ENCODE data around the gene COX6A2.

DNA sequence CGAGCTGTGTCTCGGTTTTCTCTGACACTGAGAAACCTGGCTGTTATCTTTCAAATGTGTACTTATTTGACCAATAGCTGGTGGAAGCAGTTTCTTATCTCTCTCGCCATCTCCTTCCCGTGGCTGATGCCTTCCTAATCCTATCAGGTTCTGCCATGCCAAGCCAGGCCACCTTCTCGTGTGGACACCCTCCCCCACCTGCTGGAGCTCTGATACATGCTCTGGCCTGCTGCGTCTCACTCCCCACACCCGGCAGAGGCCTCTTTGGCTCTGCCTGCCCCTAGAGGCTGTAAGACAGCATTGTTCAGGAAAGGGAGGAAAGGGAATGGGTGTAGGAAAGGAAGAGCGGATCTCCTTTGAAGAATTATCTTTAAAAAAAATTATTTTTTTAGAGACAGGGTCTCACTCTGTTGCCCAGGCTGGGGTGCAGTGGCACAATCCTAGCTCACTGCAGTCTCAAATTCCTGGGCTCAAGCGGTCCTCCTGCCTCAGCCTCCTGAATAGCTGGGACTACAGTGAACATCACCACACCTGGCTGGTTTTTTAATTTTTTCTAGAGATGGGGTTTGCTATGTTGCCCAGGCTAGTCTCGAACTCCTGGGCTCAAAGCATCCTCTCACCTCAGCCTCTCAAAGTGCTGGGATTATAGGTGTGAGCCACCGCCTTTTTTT, 23.7 kb upstream of the COX6A2 start:
- TF ChIP-seq EZH2 (IDR thresholded peaks at IDR 0.05; ENCODE audit: low read depth, unreplicated experiment) (no peak), NANOG (IDR thresholded peaks at IDR 0.05; ENCODE audit: borderline replicate concordance) (no peak)
- TF ChIP-seq, protein P1, sequence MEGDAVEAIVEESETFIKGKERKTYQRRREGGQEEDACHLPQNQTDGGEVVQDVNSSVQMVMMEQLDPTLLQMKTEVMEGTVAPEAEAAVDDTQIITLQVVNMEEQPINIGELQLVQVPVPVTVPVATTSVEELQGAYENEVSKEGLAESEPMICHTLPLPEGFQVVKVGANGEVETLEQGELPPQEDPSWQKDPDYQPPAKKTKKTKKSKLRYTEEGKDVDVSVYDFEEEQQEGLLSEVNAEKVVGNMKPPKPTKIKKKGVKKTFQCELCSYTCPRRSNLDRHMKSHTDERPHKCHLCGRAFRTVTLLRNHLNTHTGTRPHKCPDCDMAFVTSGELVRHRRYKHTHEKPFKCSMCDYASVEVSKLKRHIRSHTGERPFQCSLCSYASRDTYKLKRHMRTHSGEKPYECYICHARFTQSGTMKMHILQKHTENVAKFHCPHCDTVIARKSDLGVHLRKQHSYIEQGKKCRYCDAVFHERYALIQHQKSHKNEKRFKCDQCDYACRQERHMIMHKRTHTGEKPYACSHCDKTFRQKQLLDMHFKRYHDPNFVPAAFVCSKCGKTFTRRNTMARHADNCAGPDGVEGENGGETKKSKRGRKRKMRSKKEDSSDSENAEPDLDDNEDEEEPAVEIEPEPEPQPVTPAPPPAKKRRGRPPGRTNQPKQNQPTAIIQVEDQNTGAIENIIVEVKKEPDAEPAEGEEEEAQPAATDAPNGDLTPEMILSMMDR (conservative IDR thresholded peaks at IDR 0.05; ENCODE audit: low read depth in 2 of 2), result peak; percentile 56 to 59

All from GM23338 (cell line).